PFSK-1 (cell line): ENCODE data around the gene PRPSAP2.

Source experiments
- FOXP2 ChIP-seq: optimal IDR thresholded peaks from 2 replicates; pipeline ENCODE3; 2011; ENCODE audit warnings: borderline replicate concordance, control low read depth, inconsistent platforms; ENCODE audit not compliant: insufficient read depth; ENCODE audit errors: extremely low read length, extremely low read depth
- POLR2AphosphoS5 ChIP-seq: IDR thresholded peaks from 2 replicates; pipeline ENCODE4 v1.6.1; 2012; ENCODE audit warnings: low read depth, mild to moderate bottlenecking, control low read depth, low read length, moderate library complexity
- SIN3A ChIP-seq: IDR thresholded peaks from 2 replicates; pipeline ENCODE4 v1.6.1; 2012; ENCODE audit warnings: mild to moderate bottlenecking, low read length, moderate library complexity, borderline replicate concordance; ENCODE audit not compliant: insufficient read depth
- TAF1 ChIP-seq: IDR thresholded peaks from 2 replicates; pipeline ENCODE4 v1.6.1; 2012; ENCODE audit warnings: low read length, control low read depth, borderline replicate concordance; ENCODE audit not compliant: insufficient read depth
- TF ChIP-seq, protein P1 (sequence below), 2 experiments: IDR thresholded peaks; 2 replicates each; pipeline versions ENCODE4 v1.6.1 to v1.8.0; 2011 to 2012; ENCODE audit warnings: low read depth in 2 of 2, low read length in 2 of 2, control low read depth in 1 of 2, inconsistent platforms in 1 of 2, mild to moderate bottlenecking in 1 of 2, moderate library complexity in 1 of 2; ENCODE audit not compliant: insufficient read depth in 1 of 2

Gene PRPSAP2

DNA sequence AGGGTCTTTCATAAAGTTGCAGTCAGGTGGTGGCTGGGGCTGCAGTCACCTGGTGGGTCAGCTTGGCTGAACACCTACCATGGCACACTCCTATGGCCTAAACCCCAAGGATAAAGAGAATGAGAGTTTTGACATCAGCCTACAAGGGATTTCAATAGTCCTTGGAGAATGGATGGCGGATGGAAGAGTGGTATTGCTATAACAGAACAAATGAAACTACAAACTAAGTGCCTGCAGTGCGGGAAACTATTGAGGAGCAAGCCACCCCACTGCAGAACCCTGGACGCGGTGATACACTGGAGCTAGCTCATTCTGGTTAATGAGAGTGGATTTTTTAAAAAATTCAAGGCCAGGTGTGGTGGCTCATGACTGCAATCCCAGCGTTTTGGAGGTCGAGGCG lies 3.0 kb upstream of the PRPSAP2 start:
- TF ChIP-seq POLR2AphosphoS5 (no peak), FOXP2 (no peak), TAF1 (no peak), SIN3A (no peak)
- TF ChIP-seq, protein P1, sequence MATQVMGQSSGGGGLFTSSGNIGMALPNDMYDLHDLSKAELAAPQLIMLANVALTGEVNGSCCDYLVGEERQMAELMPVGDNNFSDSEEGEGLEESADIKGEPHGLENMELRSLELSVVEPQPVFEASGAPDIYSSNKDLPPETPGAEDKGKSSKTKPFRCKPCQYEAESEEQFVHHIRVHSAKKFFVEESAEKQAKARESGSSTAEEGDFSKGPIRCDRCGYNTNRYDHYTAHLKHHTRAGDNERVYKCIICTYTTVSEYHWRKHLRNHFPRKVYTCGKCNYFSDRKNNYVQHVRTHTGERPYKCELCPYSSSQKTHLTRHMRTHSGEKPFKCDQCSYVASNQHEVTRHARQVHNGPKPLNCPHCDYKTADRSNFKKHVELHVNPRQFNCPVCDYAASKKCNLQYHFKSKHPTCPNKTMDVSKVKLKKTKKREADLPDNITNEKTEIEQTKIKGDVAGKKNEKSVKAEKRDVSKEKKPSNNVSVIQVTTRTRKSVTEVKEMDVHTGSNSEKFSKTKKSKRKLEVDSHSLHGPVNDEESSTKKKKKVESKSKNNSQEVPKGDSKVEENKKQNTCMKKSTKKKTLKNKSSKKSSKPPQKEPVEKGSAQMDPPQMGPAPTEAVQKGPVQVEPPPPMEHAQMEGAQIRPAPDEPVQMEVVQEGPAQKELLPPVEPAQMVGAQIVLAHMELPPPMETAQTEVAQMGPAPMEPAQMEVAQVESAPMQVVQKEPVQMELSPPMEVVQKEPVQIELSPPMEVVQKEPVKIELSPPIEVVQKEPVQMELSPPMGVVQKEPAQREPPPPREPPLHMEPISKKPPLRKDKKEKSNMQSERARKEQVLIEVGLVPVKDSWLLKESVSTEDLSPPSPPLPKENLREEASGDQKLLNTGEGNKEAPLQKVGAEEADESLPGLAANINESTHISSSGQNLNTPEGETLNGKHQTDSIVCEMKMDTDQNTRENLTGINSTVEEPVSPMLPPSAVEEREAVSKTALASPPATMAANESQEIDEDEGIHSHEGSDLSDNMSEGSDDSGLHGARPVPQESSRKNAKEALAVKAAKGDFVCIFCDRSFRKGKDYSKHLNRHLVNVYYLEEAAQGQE (IDR thresholded peaks at IDR 0.05; ENCODE audit: insufficient read depth in 1 of 2, low read depth in 2 of 2, low read length in 2 of 2): no peak

DNA sequence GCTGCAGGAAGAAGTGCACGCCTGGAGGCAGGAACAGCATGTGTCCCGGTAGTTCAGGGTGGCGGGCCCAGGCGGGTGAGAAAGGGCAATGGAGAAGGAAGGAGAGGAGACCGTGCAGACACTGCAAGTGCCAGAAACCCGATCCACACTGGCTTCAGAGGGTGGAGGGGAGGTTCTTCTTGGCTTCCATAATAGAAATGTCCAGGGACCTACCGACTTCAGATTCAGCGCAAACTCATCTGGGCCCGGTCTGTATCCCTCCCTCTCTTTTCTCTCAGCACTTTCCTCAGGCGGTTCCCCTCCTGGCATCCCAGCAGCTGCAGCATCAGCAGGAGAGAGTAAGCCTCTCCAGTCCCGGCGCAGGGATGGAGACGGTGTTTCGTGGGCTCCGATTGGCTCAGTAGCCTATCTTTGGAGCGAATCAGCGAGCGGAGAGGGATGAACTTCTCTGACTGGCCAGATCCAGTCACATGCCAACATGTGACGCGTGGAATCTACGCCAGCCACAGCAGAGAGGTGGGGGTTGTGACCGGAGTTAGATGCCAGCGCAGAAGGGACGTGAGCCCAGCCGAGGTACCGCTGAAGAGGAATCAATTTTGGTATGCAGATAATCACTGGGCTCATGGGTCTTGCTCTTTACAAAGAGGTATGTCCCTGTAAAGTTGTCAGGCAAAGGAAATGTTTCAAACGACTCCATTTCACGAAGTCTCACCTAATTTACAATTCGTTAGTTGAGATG lies 1.9 kb upstream of the PRPSAP2 start:
- TF ChIP-seq SIN3A (peak; percentile 84; the same call in 1 of the 2 replicates), TAF1 (peak; percentile 99), POLR2AphosphoS5 (peak; percentile 95), FOXP2 (no peak)
- TF ChIP-seq, protein P1 (IDR thresholded peaks at IDR 0.05; ENCODE audit: insufficient read depth in 1 of 2, low read depth in 2 of 2, low read length in 2 of 2): peak; percentile 47 to 60; a peak in 1 of 4 replicates

DNA sequence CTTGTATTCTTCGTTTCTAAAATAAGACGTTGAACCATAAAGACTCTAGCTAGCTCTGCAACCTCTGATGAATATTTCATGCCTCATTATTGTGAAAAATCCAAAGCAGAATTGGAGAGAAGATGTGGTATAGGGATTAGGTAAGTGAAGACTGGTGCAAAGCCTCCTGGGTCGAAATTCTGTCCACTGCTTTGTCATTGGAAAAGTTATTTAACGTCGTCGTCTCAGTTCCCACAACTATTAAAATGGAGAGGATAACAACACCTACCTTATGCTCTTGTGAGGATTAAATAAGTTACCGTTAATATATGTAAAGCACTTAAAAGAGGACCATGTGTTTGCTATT lies 1.4 kb upstream of the PRPSAP2 start:
- TF ChIP-seq SIN3A (no peak), TAF1 (no peak), POLR2AphosphoS5 (no peak), FOXP2 (no peak)
- TF ChIP-seq, protein P1 (IDR thresholded peaks at IDR 0.05; ENCODE audit: insufficient read depth in 1 of 2, low read depth in 2 of 2, low read length in 2 of 2): no peak

DNA sequence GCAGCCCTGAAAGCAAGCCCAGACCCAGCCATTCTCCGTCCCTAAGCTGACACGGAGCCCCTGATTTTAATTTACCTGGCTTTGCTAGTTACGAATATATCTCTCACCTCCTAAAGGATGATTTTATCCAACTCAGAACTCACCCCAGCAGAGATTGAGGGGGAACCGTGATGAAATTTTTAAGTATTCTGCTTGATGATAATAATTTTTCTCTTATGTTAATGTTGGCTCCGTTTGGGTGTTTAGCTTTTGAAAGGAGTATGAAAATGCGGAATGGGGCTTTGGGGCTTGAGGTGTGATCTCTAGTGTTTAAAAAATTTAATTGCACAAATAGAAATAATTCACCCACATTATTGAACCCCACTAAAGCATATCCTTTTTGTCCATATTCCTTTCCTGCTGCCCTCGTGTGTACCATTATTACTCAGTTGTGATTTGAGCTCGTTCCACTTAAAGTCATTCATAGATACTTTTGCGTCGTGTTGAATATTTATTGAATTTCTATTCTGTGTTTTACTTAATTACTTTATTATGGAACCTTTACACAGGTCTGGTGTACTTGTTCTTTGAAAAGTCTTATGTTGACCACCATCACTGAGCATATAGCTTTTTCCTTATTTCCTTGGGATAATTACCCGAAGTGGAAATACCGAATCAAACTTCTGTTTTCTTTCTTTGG lies 775 bp downstream of the PRPSAP2 start:
- TF ChIP-seq FOXP2 (no peak), POLR2AphosphoS5 (no peak; the same call in 1 of the 2 replicates), SIN3A (no peak), TAF1 (no peak)
- TF ChIP-seq, protein P1 (IDR thresholded peaks at IDR 0.05; ENCODE audit: insufficient read depth in 1 of 2, low read depth in 2 of 2, low read length in 2 of 2): no peak
